GM20000 (cell line): ENCODE data around the gene BPI.
"Not testable (repeated sequence)": the region's sequence is repeated elsewhere in the genome, so short reads cannot be mapped to it uniquely, and the experiment has no call there.

Experiments used
- DNase-seq: peaks from one replicate; pipeline ENCODE4 v3.0.0; 2012; ENCODE audit warnings: low spot score
- CTCF ChIP-seq: IDR thresholded peaks from 2 replicates; pipeline ENCODE4 v1.5.1; 2012; ENCODE audit warnings: mild to moderate bottlenecking, control low read depth; ENCODE audit errors: extremely low read depth, missing control alignments

BPI gene

GRCh38 chr20:38303908-38304379, at the start of gene BPI:
Gene BPI (plus strand): TSS chr20:38304156. CDS start chr20:38304224, 68 bp downstream.
- no peak for DNase-seq
- no peak for TF ChIP-seq CTCF

GRCh38 chr20:38254621-38255020, 49.3 kb upstream of the BPI start:
- DNase-seq = not testable (repeated sequence)

- TF ChIP-seq CTCF = no peak
- DNase-seq = no peak
These were observed 48.6 kb upstream of the BPI start for GRCh38 chr20:38255393-38255792.

- no peak for TF ChIP-seq CTCF
- DNase-seq = no peak
These were observed 47.9 kb upstream of the BPI start for GRCh38 chr20:38256021-38256420.

- DNase-seq = no peak
- TF ChIP-seq CTCF = no peak
These were observed 47.0 kb upstream of the BPI start for GRCh38 chr20:38256966-38257365.

GRCh38 chr20:38258545-38259215, 45.3 kb upstream of the BPI start:
- DNase-seq = no peak
- no peak for TF ChIP-seq CTCF

GRCh38 chr20:38260025-38260377, 44.0 kb upstream of the BPI start:
- no peak for TF ChIP-seq CTCF
- DNase-seq = no peak

GRCh38 chr20:38260378-38261053, 43.4 kb upstream of the BPI start, which contains the start of gene KIAA1755:
Gene KIAA1755 (minus strand): TSS chr20:38260735. CDS start chr20:38260500, 235 bp downstream.
- no peak for DNase-seq
- TF ChIP-seq CTCF = no peak
